Measurements from ENCODE around the gene MRPL19. TPM values are rescaled to one million over a fixed set of nuclear protein-coding genes. Genes with fewer than 3 reads are reported as not detected.
A peak's percentile ranks its signal among the peaks of the same experiment; 100 is the strongest.

MRPL19 gene
- total and polyA plus RNA-seq, 2 of the 13 experiments (the other 11 are each of a cell fraction or from before 2014, with no cell fraction given), result 43.2 to 163 TPM

DNA sequence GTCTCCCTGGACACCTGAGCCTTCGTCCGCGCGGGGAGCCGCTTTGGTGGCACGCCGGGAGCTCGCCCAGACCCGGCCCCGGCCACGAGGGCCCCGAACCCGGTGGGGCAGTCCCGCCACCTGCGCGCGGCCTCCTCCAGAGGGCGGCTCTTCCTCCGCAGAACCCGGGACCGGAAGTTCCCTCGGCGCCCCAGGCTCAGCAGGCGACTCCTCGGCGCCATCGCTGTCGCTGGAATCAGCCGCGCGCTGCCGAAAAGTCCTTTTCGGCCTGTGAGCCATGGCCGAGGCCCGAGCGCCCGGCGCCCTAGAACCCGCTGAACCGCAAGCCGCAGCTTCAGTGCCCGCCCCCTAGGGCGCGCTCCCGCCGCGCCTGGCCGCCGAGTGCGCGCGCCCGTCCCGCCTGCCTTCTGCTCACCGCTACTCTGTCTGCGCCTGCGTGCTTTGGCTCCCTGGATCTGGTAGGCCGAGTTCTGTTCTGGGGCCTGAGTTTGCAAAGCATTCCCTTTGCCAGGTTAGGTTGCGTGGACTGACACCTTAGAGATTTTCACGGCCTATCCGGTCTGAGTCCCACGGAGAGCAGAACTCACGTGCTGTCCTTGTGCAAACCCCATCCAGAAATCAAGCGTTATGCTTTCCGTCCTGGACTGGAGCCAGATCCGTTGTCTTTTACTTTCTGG lies 64.1 kb downstream of the MRPL19 start, which contains the start of gene GCFC2 (continued):
- TF ChIP-seq, protein P1, sequence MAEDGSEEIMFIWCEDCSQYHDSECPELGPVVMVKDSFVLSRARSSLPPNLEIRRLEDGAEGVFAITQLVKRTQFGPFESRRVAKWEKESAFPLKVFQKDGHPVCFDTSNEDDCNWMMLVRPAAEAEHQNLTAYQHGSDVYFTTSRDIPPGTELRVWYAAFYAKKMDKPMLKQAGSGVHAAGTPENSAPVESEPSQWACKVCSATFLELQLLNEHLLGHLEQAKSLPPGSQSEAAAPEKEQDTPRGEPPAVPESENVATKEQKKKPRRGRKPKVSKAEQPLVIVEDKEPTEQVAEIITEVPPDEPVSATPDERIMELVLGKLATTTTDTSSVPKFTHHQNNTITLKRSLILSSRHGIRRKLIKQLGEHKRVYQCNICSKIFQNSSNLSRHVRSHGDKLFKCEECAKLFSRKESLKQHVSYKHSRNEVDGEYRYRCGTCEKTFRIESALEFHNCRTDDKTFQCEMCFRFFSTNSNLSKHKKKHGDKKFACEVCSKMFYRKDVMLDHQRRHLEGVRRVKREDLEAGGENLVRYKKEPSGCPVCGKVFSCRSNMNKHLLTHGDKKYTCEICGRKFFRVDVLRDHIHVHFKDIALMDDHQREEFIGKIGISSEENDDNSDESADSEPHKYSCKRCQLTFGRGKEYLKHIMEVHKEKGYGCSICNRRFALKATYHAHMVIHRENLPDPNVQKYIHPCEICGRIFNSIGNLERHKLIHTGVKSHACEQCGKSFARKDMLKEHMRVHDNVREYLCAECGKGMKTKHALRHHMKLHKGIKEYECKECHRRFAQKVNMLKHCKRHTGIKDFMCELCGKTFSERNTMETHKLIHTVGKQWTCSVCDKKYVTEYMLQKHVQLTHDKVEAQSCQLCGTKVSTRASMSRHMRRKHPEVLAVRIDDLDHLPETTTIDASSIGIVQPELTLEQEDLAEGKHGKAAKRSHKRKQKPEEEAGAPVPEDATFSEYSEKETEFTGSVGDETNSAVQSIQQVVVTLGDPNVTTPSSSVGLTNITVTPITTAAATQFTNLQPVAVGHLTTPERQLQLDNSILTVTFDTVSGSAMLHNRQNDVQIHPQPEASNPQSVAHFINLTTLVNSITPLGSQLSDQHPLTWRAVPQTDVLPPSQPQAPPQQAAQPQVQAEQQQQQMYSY (CRISPR knock-in tag; IDR thresholded peaks at IDR 0.05), result peak; percentile 87
- TF ChIP-seq ZNF101 (CRISPR knock-in tag; IDR thresholded peaks at IDR 0.05; ENCODE audit: borderline replicate concordance, low read depth) (peak; percentile 99), ZNF207 (IDR thresholded peaks at IDR 0.05; ENCODE audit: borderline replicate concordance) (no peak), ZNF720 (CRISPR knock-in tag; IDR thresholded peaks at IDR 0.05) (peak; percentile 81), ZNF841 (CRISPR knock-in tag; IDR thresholded peaks at IDR 0.05; ENCODE audit: borderline replicate concordance) (peak; percentile 99), FOXP1 (IDR thresholded peaks at IDR 0.05) (no peak), FOXP1 (CRISPR knock-in tag; IDR thresholded peaks at IDR 0.05) (no peak), RORA (CRISPR knock-in tag; IDR thresholded peaks at IDR 0.05) (peak; percentile 96; the same call in 1 of the 2 replicates), JUND (CRISPR knock-in tag; IDR thresholded peaks at IDR 0.05) (peak; percentile 62), GABPB1 (CRISPR knock-in tag; IDR thresholded peaks at IDR 0.05) (peak; percentile 97), FOXK1 (CRISPR knock-in tag; IDR thresholded peaks at IDR 0.05; ENCODE audit: borderline replicate concordance, low read depth) (peak; percentile 84; the same call in 1 of the 2 replicates), AHR (CRISPR knock-in tag; IDR thresholded peaks at IDR 0.05) (peak; percentile 99)
- TF ChIP-seq, protein P2, sequence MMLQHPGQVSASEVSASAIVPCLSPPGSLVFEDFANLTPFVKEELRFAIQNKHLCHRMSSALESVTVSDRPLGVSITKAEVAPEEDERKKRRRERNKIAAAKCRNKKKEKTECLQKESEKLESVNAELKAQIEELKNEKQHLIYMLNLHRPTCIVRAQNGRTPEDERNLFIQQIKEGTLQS (CRISPR knock-in tag; IDR thresholded peaks at IDR 0.05), result peak; percentile 76; the same call in 1 of the 2 replicates
- TF ChIP-seq, protein P3, sequence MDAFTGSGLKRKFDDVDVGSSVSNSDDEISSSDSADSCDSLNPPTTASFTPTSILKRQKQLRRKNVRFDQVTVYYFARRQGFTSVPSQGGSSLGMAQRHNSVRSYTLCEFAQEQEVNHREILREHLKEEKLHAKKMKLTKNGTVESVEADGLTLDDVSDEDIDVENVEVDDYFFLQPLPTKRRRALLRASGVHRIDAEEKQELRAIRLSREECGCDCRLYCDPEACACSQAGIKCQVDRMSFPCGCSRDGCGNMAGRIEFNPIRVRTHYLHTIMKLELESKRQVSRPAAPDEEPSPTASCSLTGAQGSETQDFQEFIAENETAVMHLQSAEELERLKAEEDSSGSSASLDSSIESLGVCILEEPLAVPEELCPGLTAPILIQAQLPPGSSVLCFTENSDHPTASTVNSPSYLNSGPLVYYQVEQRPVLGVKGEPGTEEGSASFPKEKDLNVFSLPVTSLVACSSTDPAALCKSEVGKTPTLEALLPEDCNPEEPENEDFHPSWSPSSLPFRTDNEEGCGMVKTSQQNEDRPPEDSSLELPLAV (CRISPR knock-in tag; conservative IDR thresholded peaks at IDR 0.05; ENCODE audit: low read depth), result peak; percentile 99
- TF ChIP-seq, protein P4, sequence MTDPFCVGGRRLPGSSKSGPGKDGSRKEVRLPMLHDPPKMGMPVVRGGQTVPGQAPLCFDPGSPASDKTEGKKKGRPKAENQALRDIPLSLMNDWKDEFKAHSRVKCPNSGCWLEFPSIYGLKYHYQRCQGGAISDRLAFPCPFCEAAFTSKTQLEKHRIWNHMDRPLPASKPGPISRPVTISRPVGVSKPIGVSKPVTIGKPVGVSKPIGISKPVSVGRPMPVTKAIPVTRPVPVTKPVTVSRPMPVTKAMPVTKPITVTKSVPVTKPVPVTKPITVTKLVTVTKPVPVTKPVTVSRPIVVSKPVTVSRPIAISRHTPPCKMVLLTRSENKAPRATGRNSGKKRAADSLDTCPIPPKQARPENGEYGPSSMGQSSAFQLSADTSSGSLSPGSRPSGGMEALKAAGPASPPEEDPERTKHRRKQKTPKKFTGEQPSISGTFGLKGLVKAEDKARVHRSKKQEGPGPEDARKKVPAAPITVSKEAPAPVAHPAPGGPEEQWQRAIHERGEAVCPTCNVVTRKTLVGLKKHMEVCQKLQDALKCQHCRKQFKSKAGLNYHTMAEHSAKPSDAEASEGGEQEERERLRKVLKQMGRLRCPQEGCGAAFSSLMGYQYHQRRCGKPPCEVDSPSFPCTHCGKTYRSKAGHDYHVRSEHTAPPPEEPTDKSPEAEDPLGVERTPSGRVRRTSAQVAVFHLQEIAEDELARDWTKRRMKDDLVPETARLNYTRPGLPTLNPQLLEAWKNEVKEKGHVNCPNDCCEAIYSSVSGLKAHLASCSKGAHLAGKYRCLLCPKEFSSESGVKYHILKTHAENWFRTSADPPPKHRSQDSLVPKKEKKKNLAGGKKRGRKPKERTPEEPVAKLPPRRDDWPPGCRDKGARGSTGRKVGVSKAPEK (CRISPR knock-in tag; IDR thresholded peaks at IDR 0.05; ENCODE audit: borderline replicate concordance), result no peak
- TF ChIP-seq, protein P5, sequence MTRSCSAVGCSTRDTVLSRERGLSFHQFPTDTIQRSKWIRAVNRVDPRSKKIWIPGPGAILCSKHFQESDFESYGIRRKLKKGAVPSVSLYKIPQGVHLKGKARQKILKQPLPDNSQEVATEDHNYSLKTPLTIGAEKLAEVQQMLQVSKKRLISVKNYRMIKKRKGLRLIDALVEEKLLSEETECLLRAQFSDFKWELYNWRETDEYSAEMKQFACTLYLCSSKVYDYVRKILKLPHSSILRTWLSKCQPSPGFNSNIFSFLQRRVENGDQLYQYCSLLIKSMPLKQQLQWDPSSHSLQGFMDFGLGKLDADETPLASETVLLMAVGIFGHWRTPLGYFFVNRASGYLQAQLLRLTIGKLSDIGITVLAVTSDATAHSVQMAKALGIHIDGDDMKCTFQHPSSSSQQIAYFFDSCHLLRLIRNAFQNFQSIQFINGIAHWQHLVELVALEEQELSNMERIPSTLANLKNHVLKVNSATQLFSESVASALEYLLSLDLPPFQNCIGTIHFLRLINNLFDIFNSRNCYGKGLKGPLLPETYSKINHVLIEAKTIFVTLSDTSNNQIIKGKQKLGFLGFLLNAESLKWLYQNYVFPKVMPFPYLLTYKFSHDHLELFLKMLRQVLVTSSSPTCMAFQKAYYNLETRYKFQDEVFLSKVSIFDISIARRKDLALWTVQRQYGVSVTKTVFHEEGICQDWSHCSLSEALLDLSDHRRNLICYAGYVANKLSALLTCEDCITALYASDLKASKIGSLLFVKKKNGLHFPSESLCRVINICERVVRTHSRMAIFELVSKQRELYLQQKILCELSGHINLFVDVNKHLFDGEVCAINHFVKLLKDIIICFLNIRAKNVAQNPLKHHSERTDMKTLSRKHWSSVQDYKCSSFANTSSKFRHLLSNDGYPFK (CRISPR knock-in tag; IDR thresholded peaks at IDR 0.05; ENCODE audit: borderline replicate concordance), result peak; percentile 95
- TF ChIP-seq, protein P6, sequence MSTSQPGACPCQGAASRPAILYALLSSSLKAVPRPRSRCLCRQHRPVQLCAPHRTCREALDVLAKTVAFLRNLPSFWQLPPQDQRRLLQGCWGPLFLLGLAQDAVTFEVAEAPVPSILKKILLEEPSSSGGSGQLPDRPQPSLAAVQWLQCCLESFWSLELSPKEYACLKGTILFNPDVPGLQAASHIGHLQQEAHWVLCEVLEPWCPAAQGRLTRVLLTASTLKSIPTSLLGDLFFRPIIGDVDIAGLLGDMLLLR (CRISPR knock-in tag; IDR thresholded peaks at IDR 0.05), result peak; percentile 100

All from HepG2 (cell line).